Erythroblast (primary cell): Measurements from ENCODE around the gene NOD2.

Source experiments
- GATA1 ChIP-seq: IDR thresholded peaks from 2 replicates; pipeline ENCODE4 v1.6.1; 2011; ENCODE audit warnings: low read depth, mild to moderate bottlenecking, control low read depth, low read length, moderate library complexity
- POLR2A ChIP-seq: IDR thresholded peaks from 2 replicates; pipeline ENCODE4 v1.6.1; 2011; ENCODE audit warnings: mild to moderate bottlenecking, low read length

DNA sequence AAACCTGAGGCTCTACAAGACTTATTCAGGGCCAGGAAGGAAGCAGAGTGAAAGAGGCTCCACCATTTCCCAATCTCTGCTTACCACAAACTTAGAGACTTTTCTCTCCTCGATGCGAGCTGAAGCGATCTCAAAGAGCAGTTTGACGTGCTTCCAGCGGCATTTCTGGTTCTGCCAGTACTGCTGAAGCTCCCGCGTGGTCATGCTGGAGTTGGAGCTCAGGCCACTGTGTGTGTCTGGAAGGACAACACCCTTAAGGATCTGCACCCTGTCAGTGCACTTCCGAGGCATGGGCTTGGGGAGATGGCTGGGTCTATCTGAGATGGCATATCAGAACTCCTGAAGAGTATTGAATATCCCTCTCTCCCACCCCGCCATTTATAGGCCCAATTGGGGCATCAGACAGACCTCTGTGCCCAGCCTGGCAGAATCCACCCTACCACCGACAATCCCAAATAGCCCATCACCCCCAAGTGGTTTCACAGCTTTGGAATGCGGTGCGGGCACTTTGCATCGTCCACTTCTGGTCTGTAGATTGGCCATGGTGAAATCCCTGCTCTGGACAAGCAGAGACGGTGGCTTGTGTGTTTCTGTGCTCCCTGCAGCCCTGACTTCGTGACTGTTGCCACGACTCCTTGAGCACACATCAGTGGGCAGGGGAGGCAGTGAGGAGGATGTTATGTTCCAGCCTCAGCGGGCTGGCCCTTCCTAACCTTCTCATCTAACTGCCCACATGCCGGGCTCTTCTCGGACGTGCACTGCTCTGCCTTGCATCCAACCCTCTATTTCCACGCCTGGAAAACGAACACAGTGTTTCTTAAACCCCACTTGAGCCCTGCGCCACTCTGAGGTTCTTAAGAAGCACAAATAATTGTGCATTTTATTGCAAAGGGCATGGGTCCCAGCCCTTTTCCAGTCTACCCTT is 17.5 kb upstream of the NOD2 start:
- TF ChIP-seq POLR2A (no peak), GATA1 (no peak)
